ENCODE data around the gene TENT5C.

Gene TENT5C

DNA sequence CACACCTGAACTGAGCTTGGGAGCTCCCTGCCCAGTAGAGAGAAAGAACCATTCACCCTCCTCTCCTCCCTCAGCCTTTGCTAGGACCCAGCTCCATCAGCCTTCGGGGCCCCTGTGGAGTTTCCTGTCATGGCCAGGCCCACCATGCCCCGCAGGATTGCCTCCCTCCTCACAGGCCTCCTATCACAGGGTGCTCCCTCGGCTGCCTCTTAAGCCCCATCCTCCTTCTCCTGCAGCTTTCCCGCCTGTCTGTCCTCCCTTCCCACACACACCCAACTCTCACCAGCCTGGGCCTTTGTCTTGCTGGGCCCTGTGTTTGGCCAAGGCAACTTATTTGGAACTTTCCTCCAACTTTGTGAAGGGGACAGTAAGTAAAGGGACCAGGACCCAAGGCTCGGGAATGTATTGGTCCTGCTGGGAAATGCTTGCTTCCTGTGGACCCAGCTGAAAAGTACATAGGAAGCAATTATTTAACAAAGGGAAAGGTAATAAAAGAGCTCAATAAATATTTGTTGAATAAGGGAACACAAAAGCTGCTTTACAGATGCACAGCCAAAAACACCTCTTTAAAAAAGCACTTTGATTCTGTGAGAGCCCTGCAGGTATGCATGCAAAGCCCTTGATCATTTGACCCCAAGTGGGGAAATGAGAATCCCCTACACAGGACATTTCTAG is 31.6 kb upstream of the TENT5C start:
- peak; percentile 72 for DNase-seq

DNA sequence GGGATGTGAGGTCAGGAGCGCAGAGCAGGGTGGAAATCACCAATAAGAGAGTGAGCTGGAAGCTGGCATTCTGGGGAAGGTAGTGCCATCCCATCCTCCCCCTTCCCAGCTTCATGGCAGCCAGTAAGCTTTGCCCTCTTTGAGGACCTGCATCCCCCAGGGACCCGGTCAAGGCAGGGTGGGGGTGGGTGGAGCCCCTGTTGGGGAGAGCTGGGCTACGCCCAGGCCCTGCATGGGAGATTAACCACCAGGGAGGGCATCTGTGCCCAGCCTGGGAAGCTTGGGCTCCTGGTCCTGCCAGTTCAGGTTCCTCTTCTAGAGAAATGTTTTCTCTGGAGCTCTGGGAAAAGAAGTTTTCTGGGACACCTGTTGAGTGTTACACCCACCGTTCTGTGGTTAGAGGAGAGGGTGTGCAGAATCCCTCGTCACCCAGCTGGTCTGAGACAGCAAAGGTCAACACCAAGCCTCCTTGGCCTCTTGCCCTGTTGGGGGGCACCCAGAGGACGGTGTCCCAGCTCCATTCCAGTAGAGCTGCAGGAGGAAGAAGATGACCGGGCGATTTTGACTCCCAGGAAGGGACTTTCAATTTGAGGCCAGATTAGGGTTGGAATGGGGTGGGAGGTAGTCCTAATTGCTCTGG is 30.1 kb upstream of the TENT5C start:
- DNase-seq: no peak

DNA sequence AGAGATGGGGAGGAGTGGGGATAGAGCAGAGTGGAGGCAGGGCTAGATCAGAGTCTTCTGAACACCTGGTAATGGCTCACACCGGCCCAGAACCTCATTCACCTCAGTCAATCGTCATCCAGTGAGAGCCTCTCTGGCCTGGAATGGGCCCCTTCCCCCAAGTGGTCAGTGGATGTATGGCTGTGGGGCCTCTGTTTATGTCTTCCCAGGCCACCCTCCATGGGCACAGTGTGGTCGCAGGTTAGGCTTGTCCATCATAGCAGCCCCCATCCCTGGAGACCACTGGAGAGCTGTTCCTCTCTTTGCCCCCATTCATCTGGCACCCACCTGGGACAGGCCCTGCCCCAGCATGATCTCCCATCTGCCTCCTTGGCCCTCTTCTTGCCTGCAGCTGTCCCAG is 29.6 kb upstream of the TENT5C start:
- DNase-seq: no peak

DNA sequence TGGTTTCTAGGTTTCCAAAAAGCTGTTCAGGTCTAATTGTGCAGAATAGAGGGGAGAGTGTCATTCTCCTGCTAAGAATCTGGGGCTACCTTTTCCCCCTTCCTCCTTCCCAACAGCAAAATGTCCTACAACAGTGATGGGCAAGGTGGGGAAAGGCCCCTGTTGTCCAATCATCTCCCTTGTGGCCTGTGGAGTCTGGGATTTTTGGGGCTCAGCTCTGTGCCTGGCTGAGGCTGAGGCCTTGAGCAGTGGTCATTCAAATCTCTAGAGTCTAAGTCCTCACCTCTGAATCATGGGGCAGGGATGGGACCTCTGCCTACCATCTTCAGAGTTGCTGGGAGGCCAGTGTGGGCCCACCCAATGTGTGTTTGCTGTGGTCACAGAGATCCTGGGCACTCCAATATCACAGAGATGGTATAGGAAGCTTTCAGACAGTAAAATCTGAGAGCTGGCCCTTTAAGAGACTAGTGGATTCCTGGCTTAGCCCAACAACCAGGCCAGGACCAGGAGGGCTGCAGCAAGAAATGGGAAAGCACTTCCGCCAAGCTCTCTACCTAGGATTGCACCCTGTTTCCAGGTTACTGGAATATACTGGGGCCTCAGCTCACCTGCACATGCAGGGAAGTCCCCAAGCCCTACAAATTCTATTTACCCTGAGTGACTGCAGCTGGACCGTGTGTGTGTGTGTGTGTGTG is 28.5 kb upstream of the TENT5C start:
- DNase-seq: no peak

GRCh38 chr1:117578466-117578865 is 27.4 kb upstream of the TENT5C start:
- DNase-seq: no peak

DNA sequence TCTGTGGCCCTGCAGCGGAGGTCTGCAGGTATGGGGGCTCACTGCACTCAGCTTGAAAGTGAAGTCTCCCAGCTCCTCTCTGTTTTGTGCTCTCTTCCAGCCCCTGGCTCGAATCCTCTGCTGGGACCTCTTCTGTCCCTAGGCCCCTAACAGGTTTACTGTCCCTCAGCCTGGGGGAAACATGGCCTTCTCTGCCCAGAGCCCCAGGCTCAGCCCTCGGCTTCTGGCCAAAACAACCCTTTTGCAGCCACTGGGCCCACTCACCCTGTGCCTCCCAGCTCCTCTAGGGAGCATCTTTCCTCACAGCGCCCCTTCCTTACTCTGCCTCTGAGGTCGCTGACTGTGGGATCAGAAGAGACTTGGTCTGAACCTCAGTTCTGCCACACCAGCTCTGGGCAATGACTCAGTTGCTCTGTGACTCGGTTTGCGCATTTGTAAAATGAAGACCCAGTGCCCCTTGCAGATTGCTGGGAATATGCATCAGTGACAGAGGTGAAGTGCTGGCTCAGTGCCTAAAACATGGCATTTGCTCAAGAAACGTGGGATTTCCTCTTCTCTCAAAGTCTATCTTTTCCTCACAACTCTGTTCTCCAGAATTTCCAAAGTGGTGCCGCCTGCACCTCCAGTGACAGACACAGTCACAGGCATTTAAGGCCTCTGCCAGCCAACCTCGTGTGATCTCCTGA is 26.5 kb upstream of the TENT5C start:
- no peak for DNase-seq

GRCh38 chr1:117580436-117580835 is 25.4 kb upstream of the TENT5C start:
- DNase-seq: no peak

DNA sequence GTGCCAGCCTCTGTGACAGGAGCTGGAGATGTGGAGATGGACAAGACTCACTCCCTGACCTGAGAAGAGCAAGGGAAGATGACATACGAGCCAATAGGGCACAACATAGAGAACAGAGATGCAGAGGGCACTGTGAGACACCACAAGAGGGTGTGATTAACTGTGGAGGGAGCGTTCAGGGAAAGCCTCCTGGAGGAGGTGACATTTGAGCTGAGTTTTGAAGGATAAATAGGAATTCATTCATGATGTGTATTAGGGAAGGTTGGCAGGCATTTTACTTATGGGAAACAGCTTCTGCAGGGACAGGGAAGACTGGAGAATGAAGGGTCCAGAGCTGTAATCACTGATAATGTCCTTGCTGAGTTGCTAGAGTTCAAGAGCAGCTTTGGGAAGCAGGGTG is 25.0 kb upstream of the TENT5C start:
- DNase-seq: no peak

- DNase-seq: no peak
Measured at GRCh38 chr1:117581391-117581943, 24.4 kb upstream of the TENT5C start.

DNA sequence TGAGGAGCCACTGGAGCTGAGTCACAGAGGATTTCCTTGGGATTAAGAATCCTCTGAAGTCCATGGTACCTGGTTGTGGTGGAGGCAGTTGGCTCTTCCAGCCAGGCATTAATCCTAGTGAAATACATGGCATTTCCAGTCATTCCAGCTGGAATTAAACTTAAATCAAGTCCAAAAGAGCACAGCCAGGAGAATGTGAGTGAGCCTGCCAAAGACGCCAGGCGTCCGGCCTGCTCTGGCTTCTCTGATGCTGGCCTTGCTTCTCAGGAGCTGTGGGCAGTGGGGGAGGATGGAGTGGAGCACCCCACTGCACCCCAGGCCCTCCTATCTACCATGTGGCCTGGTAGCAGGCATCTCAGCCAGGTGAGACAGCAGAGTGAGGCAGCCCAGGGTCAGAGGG is 23.4 kb upstream of the TENT5C start:
- no peak for DNase-seq

DNA sequence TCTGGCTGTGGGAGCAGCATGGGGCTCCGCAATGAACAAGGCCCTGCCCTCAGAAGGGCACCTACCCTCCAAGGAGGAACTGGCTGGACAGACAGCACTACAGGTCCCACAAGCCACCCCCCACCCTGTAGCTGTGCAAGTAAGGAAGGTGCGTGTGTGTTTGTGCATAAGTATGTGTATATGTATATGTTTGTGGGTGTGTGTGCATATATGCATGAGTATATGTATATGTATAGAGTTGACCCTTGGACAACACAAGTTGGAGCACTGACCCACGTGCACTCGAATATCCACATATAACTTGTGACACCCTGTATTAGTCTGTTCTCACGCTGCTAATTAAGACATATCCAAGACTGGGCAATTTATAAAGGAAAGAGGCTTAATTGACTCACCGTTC is 22.6 kb upstream of the TENT5C start:
- no peak for DNase-seq

- no peak for DNase-seq
Measured at GRCh38 chr1:117584181-117584580, 21.7 kb upstream of the TENT5C start.

- no peak for DNase-seq
Measured at GRCh38 chr1:117585086-117585485, 20.8 kb upstream of the TENT5C start.

DNA sequence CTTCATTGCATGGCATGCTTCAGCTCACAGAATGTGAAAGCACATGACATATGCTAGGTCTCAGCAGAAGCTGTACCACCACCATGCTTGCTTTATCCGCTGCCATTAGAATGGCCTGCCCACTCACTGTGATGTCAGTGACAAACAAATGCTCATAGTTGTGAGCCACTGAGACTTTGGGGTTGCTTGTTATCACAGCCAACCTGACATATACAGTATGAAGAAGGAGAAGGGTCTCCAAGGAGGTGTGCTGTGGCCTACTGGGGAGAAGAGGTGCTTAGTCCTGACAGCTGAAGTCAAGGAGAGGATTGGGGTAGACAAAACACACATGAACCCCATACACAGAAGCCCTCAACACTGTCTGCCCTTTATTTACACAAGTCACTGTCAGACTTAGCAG is 19.5 kb upstream of the TENT5C start:
- no peak for DNase-seq

- no peak for DNase-seq
Measured at GRCh38 chr1:117586747-117587498, 18.9 kb upstream of the TENT5C start.

DNA sequence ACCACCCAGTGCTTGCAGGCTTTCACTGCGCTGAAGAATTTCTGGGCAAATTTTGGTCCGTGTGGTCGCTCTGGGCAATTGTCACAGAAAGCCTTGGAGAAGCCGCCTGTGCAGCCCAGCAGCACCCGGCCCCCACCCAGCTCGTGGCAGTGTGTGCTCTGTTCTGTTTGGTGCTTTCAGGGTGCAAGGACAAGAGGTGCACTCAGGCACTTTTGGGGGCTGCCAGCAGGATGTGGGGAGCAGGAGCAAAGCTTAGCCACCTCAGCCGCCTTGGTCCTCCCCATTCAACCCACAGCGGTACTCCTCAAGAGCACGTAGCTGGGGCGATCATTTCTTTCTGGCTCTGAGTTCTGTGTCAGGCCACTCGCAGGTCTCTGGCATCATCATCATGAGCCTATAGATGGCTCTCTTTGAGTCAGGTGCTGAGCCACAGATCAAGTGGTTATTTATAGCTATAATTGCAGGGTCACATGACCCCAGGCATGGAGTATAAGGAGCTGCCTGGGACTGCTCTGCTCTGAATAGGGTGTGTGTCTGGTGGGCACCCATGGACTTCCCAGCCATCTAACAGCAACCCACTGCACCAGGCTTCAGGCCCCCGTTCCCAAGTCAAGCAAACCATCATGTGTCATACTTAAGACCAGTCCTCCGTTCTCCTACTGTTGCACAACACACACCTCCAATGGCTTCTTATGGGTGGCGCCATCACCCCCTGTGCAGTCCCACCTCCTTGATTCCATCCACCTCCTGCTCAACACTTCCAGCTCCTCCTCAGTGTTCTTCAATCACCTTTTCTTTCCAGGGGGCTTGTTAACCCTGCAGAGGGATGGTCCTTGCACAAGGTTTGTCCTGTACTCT is 18.1 kb upstream of the TENT5C start:
- no peak for DNase-seq

GRCh38 chr1:117589544-117589943 is 16.3 kb upstream of the TENT5C start:
- no peak for DNase-seq

DNA sequence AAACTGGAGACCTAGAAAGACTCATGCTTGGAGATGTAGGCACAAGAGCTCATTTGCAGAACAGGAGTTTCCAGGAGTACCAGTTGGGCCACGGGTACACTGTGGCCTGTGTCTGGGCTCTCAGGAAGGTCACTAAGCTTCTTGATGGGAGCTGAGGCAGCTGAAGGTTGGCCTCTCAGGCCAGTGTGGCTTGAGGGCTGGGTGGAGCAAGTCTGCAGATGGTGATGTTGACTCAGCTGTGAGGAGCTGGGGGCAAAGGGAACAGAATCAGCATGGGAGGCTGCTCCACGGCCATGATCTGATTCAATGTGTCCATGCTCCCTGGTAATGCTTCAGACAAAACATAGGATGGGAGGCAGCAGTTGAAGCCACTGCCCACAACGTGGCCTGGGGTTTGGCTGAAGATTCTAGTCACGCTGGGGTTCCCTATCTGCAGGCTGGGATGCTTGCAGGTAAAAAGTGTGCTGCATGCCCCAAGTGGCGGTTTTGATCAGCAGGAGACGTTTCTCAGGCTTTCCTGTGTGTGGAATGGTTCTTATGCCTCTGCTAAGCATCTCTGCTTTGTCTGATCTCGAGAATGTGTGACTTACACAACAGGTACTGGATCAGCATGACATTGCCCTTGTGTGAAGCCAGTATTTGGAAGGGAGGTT is 15.4 kb upstream of the TENT5C start:
- no peak for DNase-seq

GRCh38 chr1:117591252-117591651 is 14.6 kb upstream of the TENT5C start:
- no peak for DNase-seq

DNA sequence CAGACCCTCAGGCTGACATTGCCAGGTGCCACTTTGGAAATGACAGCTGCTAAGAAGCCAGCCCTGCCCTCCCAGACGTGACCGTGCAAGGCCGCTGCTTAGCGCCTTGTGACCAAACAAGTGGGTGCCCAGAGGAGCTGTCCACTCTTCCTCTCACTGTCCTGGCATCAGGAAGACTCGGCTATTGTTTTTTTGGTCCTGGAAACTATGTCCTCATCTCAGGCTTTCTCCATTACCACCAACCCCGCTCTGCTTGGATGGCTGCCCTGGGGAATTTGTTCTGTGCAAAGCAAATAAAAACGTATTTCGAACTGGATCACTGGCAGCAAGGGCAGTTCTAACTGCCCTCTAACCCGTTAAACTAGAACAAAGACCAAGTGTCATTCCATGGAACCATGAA is 13.7 kb upstream of the TENT5C start:
- no peak for DNase-seq

All from NCI-H2029 (cell line).